ENCODE data around the gene BNIP2. TPM values are rescaled to one million over a fixed set of nuclear protein-coding genes. Genes with fewer than 3 reads are reported as not detected.

BNIP2 gene
- total RNA-seq, 1 donor = 114 TPM

DNA sequence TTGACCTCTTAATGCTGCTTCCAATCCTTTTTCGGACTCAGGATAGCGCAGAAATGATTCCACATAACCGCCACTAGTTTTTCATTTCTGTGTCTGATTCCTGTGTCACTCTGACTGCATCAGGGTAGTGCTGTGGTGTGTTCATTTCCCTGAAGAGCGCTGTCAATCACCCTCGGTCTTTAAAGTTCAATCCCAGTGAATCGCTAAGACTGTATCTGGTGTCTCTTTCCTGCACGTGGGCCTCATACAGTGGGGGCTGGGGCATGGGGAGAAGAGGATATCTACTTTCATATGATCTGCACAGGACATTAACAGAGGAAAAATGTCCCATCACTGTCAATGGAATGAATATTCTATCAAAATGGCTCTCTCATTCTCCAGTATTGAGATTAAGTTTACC is 32.9 kb upstream of the BNIP2 start:
- DNase-seq (ENCODE audit: low read depth) = no peak
- TF ChIP-seq, protein P1, sequence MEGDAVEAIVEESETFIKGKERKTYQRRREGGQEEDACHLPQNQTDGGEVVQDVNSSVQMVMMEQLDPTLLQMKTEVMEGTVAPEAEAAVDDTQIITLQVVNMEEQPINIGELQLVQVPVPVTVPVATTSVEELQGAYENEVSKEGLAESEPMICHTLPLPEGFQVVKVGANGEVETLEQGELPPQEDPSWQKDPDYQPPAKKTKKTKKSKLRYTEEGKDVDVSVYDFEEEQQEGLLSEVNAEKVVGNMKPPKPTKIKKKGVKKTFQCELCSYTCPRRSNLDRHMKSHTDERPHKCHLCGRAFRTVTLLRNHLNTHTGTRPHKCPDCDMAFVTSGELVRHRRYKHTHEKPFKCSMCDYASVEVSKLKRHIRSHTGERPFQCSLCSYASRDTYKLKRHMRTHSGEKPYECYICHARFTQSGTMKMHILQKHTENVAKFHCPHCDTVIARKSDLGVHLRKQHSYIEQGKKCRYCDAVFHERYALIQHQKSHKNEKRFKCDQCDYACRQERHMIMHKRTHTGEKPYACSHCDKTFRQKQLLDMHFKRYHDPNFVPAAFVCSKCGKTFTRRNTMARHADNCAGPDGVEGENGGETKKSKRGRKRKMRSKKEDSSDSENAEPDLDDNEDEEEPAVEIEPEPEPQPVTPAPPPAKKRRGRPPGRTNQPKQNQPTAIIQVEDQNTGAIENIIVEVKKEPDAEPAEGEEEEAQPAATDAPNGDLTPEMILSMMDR (IDR thresholded peaks at IDR 0.05; ENCODE audit: insufficient read depth, low read depth, low read length) = no peak
- no peak overlapping the region for H3K4me3 ChIP-seq (ENCODE audit: low read depth, low read length)

- TF ChIP-seq, protein P1 (IDR thresholded peaks at IDR 0.05; ENCODE audit: insufficient read depth, low read depth, low read length) = no peak
- no peak for DNase-seq (ENCODE audit: low read depth)
- no peak overlapping the region for H3K4me3 ChIP-seq (ENCODE audit: low read depth, low read length)
Observed at GRCh38 chr15:59721411-59721810, 32.3 kb upstream of the BNIP2 start.

- TF ChIP-seq, protein P1 (IDR thresholded peaks at IDR 0.05; ENCODE audit: insufficient read depth, low read depth, low read length) = no peak
- DNase-seq (ENCODE audit: low read depth) = no peak
- H3K4me3 ChIP-seq (ENCODE audit: low read depth, low read length) = no peak overlapping the region
Observed at GRCh38 chr15:59713177-59713576, 24.1 kb upstream of the BNIP2 start.

DNA sequence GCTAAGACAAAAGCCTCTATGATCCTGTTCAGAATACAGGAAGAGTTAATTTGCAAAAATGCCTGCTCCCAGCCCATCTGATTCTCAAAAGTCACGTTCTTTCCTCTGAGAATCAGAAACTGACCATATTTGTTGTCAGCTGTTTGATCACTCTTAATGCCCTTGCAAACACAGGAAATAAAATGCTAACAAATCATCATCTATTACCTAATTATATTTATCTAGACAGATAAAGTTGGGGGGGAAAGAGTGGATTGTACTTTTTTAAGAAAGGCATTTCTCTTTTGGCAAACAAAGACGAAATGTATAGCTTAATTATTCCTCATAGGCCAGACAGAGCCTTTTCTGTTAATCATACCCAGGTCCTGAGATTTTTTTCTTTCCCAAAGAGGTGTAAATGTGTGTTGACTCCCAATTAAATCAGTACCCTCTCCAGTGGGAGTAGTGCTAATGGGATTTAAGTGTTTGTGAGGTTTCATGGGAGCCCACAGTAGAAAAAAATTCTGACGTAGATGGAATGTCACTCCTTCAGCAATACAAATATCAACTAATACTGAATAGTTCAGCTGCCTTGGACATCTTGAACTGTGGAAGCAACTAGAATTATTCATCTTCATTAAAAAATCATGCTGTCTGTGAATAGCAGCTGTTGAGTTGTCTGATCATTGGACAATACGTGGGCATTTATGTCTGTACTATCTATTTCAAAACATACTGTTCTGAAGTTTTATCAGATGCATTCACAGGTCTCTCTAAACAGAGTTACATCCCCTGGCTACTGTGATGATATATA is 22.5 kb upstream of the BNIP2 start:
- no peak overlapping the region for H3K4me3 ChIP-seq (ENCODE audit: low read depth, low read length)
- no peak for DNase-seq (ENCODE audit: low read depth)
- TF ChIP-seq, protein P1 (IDR thresholded peaks at IDR 0.05; ENCODE audit: insufficient read depth, low read depth, low read length) = no peak

DNA sequence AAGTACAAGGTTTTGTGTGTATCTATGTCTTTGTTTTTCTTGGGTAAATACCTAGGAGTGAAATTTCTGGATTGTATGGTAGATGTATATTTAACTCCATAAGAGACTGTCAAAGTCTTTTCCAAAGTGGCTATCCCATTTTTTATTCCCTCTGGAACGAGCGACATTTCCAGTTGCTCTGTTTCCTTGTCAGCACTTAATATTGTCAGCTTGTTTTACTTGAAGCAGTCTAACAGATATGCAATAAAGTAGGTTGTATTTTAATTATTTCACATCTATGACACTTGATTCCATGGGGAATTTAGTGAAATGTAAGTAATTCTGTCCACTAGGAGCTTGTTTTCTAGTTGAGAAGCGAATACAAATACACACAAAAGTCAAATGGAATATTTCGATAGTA is 18.5 kb upstream of the BNIP2 start:
- TF ChIP-seq, protein P1 (IDR thresholded peaks at IDR 0.05; ENCODE audit: insufficient read depth, low read depth, low read length) = no peak
- no peak overlapping the region for H3K4me3 ChIP-seq (ENCODE audit: low read depth, low read length)
- DNase-seq (ENCODE audit: low read depth) = no peak

GRCh38 chr15:59703979-59704796 is 15.1 kb upstream of the BNIP2 start:
- TF ChIP-seq, protein P1 (IDR thresholded peaks at IDR 0.05; ENCODE audit: insufficient read depth, low read depth, low read length) = no peak
- no peak for DNase-seq (ENCODE audit: low read depth)
- H3K4me3 ChIP-seq (ENCODE audit: low read depth, low read length) = no peak overlapping the region

Data from fibroblast of villous mesenchyme (primary cell).